ENCODE measurements around the gene NUMBL. TPM values are rescaled to one million over a fixed set of nuclear protein-coding genes. Genes with fewer than 3 reads are reported as not detected.

The NUMBL gene
- total RNA-seq, 1 donor from 2014 or later = 20.6 TPM

- Mint-ChIP-seq H3K27ac (no peak overlapping the region), H3K27me3 (ENCODE audit: insufficient read depth) (no peaks in the 10 kb centered on the region), H3K36me3 (ENCODE audit: low read depth) (no peaks in the 10 kb centered on the region), H3K9me3 (no peaks in the 10 kb centered on the region), H3K4me1 (ENCODE audit: low read depth) (peaks cover 7% of the 10 kb centered on the region), H3K4me3 (no peak overlapping the region)
- DNase-seq (ENCODE audit: low spot score) = no peak
- intact Hi-C loops (cut with micrococcal nuclease) = no loop called here
Observed at GRCh38 chr19:40642051-40642706, 48.3 kb downstream of the NUMBL start.

- DNase-seq (ENCODE audit: low spot score) = no peak
- Mint-ChIP-seq H3K9me3 (no peaks in the 10 kb centered on the region), H3K27ac (no peak overlapping the region), H3K27me3 (ENCODE audit: insufficient read depth) (no peaks in the 10 kb centered on the region), H3K36me3 (ENCODE audit: low read depth) (no peaks in the 10 kb centered on the region), H3K4me3 (no peak overlapping the region), H3K4me1 (ENCODE audit: low read depth) (peaks cover 7% of the 10 kb centered on the region)
- intact Hi-C loops (cut with micrococcal nuclease) = no loop called here
Observed at GRCh38 chr19:40641281-40641680, 49.2 kb downstream of the NUMBL start.

- no peaks in the 10 kb centered on the region for H3K36me3 Mint-ChIP-seq (ENCODE audit: low read depth)
- H3K4me3 Mint-ChIP-seq = no peak overlapping the region
- H3K27ac Mint-ChIP-seq = no peak overlapping the region
- H3K4me1 Mint-ChIP-seq (ENCODE audit: low read depth) = peaks cover 2% of the 10 kb centered on the region
- DNase-seq (ENCODE audit: low spot score) = no peak
- peaks cover under 1% of the 10 kb centered on the region for H3K27me3 Mint-ChIP-seq (ENCODE audit: insufficient read depth)
- intact Hi-C loops (cut with micrococcal nuclease) = no loop called here
- H3K9me3 Mint-ChIP-seq = no peaks in the 10 kb centered on the region
Observed at GRCh38 chr19:40640744-40641143, 49.7 kb downstream of the NUMBL start.

- intact Hi-C loops (cut with micrococcal nuclease) = no loop called here
- no peaks in the 10 kb centered on the region for H3K36me3 Mint-ChIP-seq (ENCODE audit: low read depth)
- H3K27me3 Mint-ChIP-seq (ENCODE audit: insufficient read depth) = peaks cover 4% of the 10 kb centered on the region
- no peak for DNase-seq (ENCODE audit: low spot score)
- H3K4me3 Mint-ChIP-seq = no peak overlapping the region
- no peak overlapping the region for H3K27ac Mint-ChIP-seq
- no peaks in the 10 kb centered on the region for H3K9me3 Mint-ChIP-seq
- H3K4me1 Mint-ChIP-seq (ENCODE audit: low read depth) = peaks cover under 1% of the 10 kb centered on the region
Observed at GRCh38 chr19:40639638-40639982, 50.8 kb downstream of the NUMBL start.

GRCh38 chr19:40638327-40638726 is 52.1 kb downstream of the NUMBL start:
- H3K9me3 Mint-ChIP-seq = no peaks in the 10 kb centered on the region
- peaks cover 11% of the 10 kb centered on the region for H3K27me3 Mint-ChIP-seq (ENCODE audit: insufficient read depth)
- no peak for DNase-seq (ENCODE audit: low spot score)
- no peak overlapping the region for H3K27ac Mint-ChIP-seq
- H3K4me3 Mint-ChIP-seq = no peak overlapping the region
- H3K36me3 Mint-ChIP-seq (ENCODE audit: low read depth) = no peaks in the 10 kb centered on the region
- intact Hi-C loops (cut with micrococcal nuclease) = no loop called here
- H3K4me1 Mint-ChIP-seq (ENCODE audit: low read depth) = peaks cover 5% of the 10 kb centered on the region

GRCh38 chr19:40633207-40633606 is 57.2 kb downstream of the NUMBL start:
- DNase-seq (ENCODE audit: low spot score) = no peak
- Mint-ChIP-seq H3K27me3 (ENCODE audit: insufficient read depth) (peaks cover 13% of the 10 kb centered on the region), H3K9me3 (no peaks in the 10 kb centered on the region), H3K4me1 (ENCODE audit: low read depth) (peaks cover 11% of the 10 kb centered on the region), H3K27ac (no peak overlapping the region), H3K36me3 (ENCODE audit: low read depth) (peaks cover 4% of the 10 kb centered on the region), H3K4me3 (no peak overlapping the region)
- intact Hi-C loops (cut with micrococcal nuclease) = no loop called here

- intact Hi-C loops (cut with micrococcal nuclease) = no loop called here
- H3K27ac Mint-ChIP-seq = no peak overlapping the region
Observed at GRCh38 chr19:40632311-40633036, 58.0 kb downstream of the NUMBL start.

GRCh38 chr19:40630571-40631160 is 59.8 kb downstream of the NUMBL start:
- no peaks in the 10 kb centered on the region for H3K9me3 Mint-ChIP-seq
- peaks cover 12% of the 10 kb centered on the region for H3K27me3 Mint-ChIP-seq (ENCODE audit: insufficient read depth)
- intact Hi-C loops (cut with micrococcal nuclease) = no loop called here
- peaks cover 20% of the 10 kb centered on the region for H3K4me1 Mint-ChIP-seq (ENCODE audit: low read depth)
- peaks cover 8% of the 10 kb centered on the region for H3K36me3 Mint-ChIP-seq (ENCODE audit: low read depth)
- no peak overlapping the region for H3K27ac Mint-ChIP-seq
- no peak overlapping the region for H3K4me3 Mint-ChIP-seq
- no peak for DNase-seq (ENCODE audit: low spot score)

More at GRCh38 chr19:40632311-40633036, 58.0 kb downstream of the NUMBL start:
- H3K27me3 Mint-ChIP-seq (ENCODE audit: insufficient read depth) = peaks cover 13% of the 10 kb centered on the region
- no peaks in the 10 kb centered on the region for H3K9me3 Mint-ChIP-seq
- H3K36me3 Mint-ChIP-seq (ENCODE audit: low read depth) = peaks cover 4% of the 10 kb centered on the region
- no peak overlapping the region for H3K4me3 Mint-ChIP-seq
- peaks cover 11% of the 10 kb centered on the region for H3K4me1 Mint-ChIP-seq (ENCODE audit: low read depth)
- DNase-seq (ENCODE audit: low spot score) = no peak

GRCh38 chr19:40629346-40629745 is 61.1 kb downstream of the NUMBL start:
- Mint-ChIP-seq H3K4me3 (no peak overlapping the region), H3K27ac (no peak overlapping the region), H3K4me1 (ENCODE audit: low read depth) (peaks cover 21% of the 10 kb centered on the region), H3K27me3 (ENCODE audit: insufficient read depth) (peaks cover 7% of the 10 kb centered on the region), H3K36me3 (ENCODE audit: low read depth) (peaks cover 16% of the 10 kb centered on the region), H3K9me3 (no peaks in the 10 kb centered on the region)
- no peak for DNase-seq (ENCODE audit: low spot score)
- intact Hi-C loops (cut with micrococcal nuclease) = no loop called here

- Mint-ChIP-seq H3K36me3 (ENCODE audit: low read depth) (peaks cover 25% of the 10 kb centered on the region), H3K4me1 (ENCODE audit: low read depth) (peaks cover 24% of the 10 kb centered on the region), H3K27ac (no peak overlapping the region), H3K27me3 (ENCODE audit: insufficient read depth) (no peaks in the 10 kb centered on the region), H3K9me3 (no peaks in the 10 kb centered on the region), H3K4me3 (no peak overlapping the region)
- intact Hi-C loops (cut with micrococcal nuclease) = no loop called here
- no peak for DNase-seq (ENCODE audit: low spot score)
Observed at GRCh38 chr19:40627486-40628279, 62.8 kb downstream of the NUMBL start.

- no peak for DNase-seq (ENCODE audit: low spot score)
- Mint-ChIP-seq H3K4me1 (ENCODE audit: low read depth) (peaks cover 24% of the 10 kb centered on the region), H3K27ac (no peak overlapping the region), H3K4me3 (no peak overlapping the region), H3K27me3 (ENCODE audit: insufficient read depth) (no peaks in the 10 kb centered on the region), H3K36me3 (ENCODE audit: low read depth) (peaks cover 30% of the 10 kb centered on the region), H3K9me3 (no peaks in the 10 kb centered on the region)
- intact Hi-C loops (cut with micrococcal nuclease) = no loop called here
Observed at GRCh38 chr19:40626918-40627317, 63.5 kb downstream of the NUMBL start.

- Mint-ChIP-seq H3K4me1 (ENCODE audit: low read depth) (peaks cover 28% of the 10 kb centered on the region), H3K36me3 (ENCODE audit: low read depth) (peaks cover 38% of the 10 kb centered on the region), H3K27ac (peak overlapping the region; percentile 74), H3K27me3 (ENCODE audit: insufficient read depth) (no peaks in the 10 kb centered on the region), H3K9me3 (no peaks in the 10 kb centered on the region), H3K4me3 (no peak overlapping the region)
- intact Hi-C loops (cut with micrococcal nuclease) = no loop called here
- no peak for DNase-seq (ENCODE audit: low spot score)
Observed at GRCh38 chr19:40625406-40626120, 64.9 kb downstream of the NUMBL start.

All from activated T-helper 1 cell treated with anti-CD3 and anti-CD28 coated beads, Interleukin-12 subunit alpha, Interleukin-12 subunit beta, Interleukin-2, Interleukin-4 antibody, amounts not matched to agents 30 ng/mL and 10 ng/mL and 1 ng/mL, durations not matched to agents 14 hours and 24 hours and 36 hours (primary cell).